ENCODE results near the gene SLC38A5.

GRCh38 chrX:48508400-48509244 is 38.6 kb upstream of the SLC38A5 start, which contains the start of gene PORCN:
- TF ChIP-seq ISX (CRISPR knock-in tag; conservative IDR thresholded peaks at IDR 0.05) (no peak), ZNF530 (CRISPR knock-in tag; IDR thresholded peaks at IDR 0.05; ENCODE audit: low read depth) (no peak), PTBP1 (IDR thresholded peaks at IDR 0.05; ENCODE audit: low read depth, low read length, poor library complexity, severe bottlenecking) (no peak), ZNF207 (IDR thresholded peaks at IDR 0.05; ENCODE audit: borderline replicate concordance) (no peak), KLF6 (CRISPR knock-in tag; IDR thresholded peaks at IDR 0.05) (no peak), RAD21 (CRISPR knock-in tag; IDR thresholded peaks at IDR 0.05) (no peak)
- TF ChIP-seq, protein P1, sequence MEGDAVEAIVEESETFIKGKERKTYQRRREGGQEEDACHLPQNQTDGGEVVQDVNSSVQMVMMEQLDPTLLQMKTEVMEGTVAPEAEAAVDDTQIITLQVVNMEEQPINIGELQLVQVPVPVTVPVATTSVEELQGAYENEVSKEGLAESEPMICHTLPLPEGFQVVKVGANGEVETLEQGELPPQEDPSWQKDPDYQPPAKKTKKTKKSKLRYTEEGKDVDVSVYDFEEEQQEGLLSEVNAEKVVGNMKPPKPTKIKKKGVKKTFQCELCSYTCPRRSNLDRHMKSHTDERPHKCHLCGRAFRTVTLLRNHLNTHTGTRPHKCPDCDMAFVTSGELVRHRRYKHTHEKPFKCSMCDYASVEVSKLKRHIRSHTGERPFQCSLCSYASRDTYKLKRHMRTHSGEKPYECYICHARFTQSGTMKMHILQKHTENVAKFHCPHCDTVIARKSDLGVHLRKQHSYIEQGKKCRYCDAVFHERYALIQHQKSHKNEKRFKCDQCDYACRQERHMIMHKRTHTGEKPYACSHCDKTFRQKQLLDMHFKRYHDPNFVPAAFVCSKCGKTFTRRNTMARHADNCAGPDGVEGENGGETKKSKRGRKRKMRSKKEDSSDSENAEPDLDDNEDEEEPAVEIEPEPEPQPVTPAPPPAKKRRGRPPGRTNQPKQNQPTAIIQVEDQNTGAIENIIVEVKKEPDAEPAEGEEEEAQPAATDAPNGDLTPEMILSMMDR (CRISPR knock-in tag; IDR thresholded peaks at IDR 0.05) = no peak

Data from HepG2 (cell line).